Heart left ventricle (tissue), 13 donors: ENCODE measurements around the gene NELFB.

Experiments used
- CTCF ChIP-seq, 12 donors: fragments of 200-600 bp; sonication (generic) in 4 of 12; IDR thresholded peaks; one replicate each; pipeline versions ENCODE4 v1.5.0 to v1.8.0; 2018 to 2022; ENCODE audit warnings: antibody characterized with exemption in 12 of 12, mild to moderate bottlenecking in 5 of 12
- POLR2A ChIP-seq, 2 donors: fragments of 450-650 bp; IDR thresholded peaks; one replicate each; pipeline ENCODE4 v1.6.1; 2017; ENCODE audit warnings: antibody characterized with exemption in 2 of 2, mild to moderate bottlenecking in 2 of 2, moderate library complexity in 2 of 2
- donor health status: ischemic (EF 13 %, LVEDD 7.1; RV severe dilation, severe dysfunction).
- donor health status: DM: no; HTN: yes; CAD: no.
- donor health status: DM: no; HTN: no; CAD: no.
- donor health status: ischemic (EF 25% LVEDD 6.9; RV normal size, moderate dysfunction).
- donor health status: ischemic (EF 25% LVEDD 5.7; RV mildly dilated, moderate dysfunction).
- donor health status: ischemic (EF 35%, LVEDD 5.7; RV mildly dilated, moderate dysfunction).
- donor health status: nonischemic (EF 11% LVEDD 7.7; RV severe dilation, severe dysfunction).
- donor health status: DM: yes; HTN: yes; CAD: no.
- donor health status: PGD.
- donor health status: ischemic (EF 29% LVEDD 5.4; RV normal size, mild dysfunction).
- donor health status: nonischemic (EF 23%, LVEDD 6.1; RV moderate dilation, normal function).

DNA sequence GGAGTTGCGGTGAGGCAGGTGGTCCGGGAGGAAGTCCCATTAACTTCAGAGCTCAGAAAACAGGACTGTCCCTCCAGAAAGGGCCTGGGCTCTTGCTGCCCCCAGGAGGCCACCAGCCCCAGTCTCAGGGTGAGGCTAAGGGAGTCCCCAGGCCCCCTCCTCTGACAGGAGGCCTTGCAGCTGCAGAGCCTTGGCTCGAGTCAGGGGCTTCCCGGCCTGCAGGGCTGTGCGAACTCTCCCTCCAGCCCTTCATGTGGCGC, 7.3 kb upstream of the NELFB start:
- TF ChIP-seq POLR2A (IDR thresholded peaks at IDR 0.05) (no peak), CTCF (IDR thresholded peaks at IDR 0.05) (no peak)
